K562 (cell line): ENCODE results near the gene XRCC2. TPM values are rescaled to one million over a fixed set of nuclear protein-coding genes. Genes with fewer than 3 reads are reported as not detected.
A peak's percentile ranks its signal among the peaks of the same experiment; 100 is the strongest.

Experiments used
- L3MBTL2 ChIP-seq: fragments of 450-650 bp; IDR thresholded peaks from 2 replicates; pipeline ENCODE4 v1.6.1; 2016; ENCODE audit warnings: mild to moderate bottlenecking, moderate library complexity
- PHF8 ChIP-seq: fragments of 200-600 bp; sonication (generic); IDR thresholded peaks from 2 replicates; pipeline ENCODE4 v1.6.1; 2012; ENCODE audit warnings: mixed run types, mild to moderate bottlenecking, inconsistent platforms, low read length, moderate library complexity, borderline replicate concordance
- POLR2A ChIP-seq: fragments of 450-650 bp; conservative IDR thresholded peaks from 2 replicates; pipeline ENCODE4 v1.6.1; 2016
- POLR2B ChIP-seq: fragments of 450-650 bp; IDR thresholded peaks from 2 replicates; pipeline ENCODE4 v1.6.1; 2018; ENCODE audit warnings: low read depth; ENCODE audit not compliant: partially characterized antibody
- RFX7 ChIP-seq: fragments of 250-450 bp; sonication (Bioruptor Pico); IDR thresholded peaks from 2 replicates; pipeline ENCODE4 v1.5.1; 2021; ENCODE audit warnings: mild to moderate bottlenecking
- polyA plus RNA-seq, 8 experiments: library from polyadenylated mRNA; depleted of rRNA in 4 of 8; stranded (reverse) in 5 of 8; unstranded in 3 of 8; fragments of >200 nt; fragmentation: Nextera tagmentation in 2 of 8; fragmentation: Illumina TruSeq in 1 of 8; extraction: Ambion mirVana in 2 of 8; extraction: Trizol in 1 of 8; gene quantifications; 2 replicates each; pipeline versions ENCODE4 v1.2.1 to v1.2.3, GENCODE V29; 2011 to 2014; ENCODE audit warnings: inconsistent platforms in 1 of 8, missing spikeins in 1 of 8
- total RNA-seq, 7 experiments: library from RNA; depleted of rRNA in 6 of 7; stranded (reverse); fragments of >200 nt in 6 of 7; fragmentation: Illumina TruSeq in 2 of 7; extraction: Trizol in 2 of 7; gene quantifications; 2 replicates each; pipeline versions ENCODE4 v1.2.1 to v1.2.3, GENCODE V29; 2011 to 2021; ENCODE audit warnings: low replicate concordance in 1 of 7
- TF ChIP-seq, protein P1 (sequence below): fragments of 450-650 bp; IDR thresholded peaks from 2 replicates; pipeline ENCODE4 v1.6.1; 2016; ENCODE audit warnings: mild to moderate bottlenecking, moderate library complexity
- TF ChIP-seq, protein P2 (sequence below): sonication (generic); formaldehyde crosslinking; IDR thresholded peaks from 2 replicates; pipeline ENCODE4 v1.8.0; 2022; ENCODE audit warnings: missing genetic modification reagents, mild to moderate bottlenecking, moderate library complexity, borderline replicate concordance
- TF ChIP-seq, protein P3 (sequence below): sonication (generic); formaldehyde crosslinking; IDR thresholded peaks from 2 replicates; pipeline ENCODE4 v1.8.1; 2023; ENCODE audit warnings: mild to moderate bottlenecking, missing genetic modification reagents
- TF ChIP-seq, protein P4 (sequence below): fragments of 200-400 bp; formaldehyde crosslinking; IDR thresholded peaks from 2 replicates; pipeline ENCODE4 v1.6.1; 2017; ENCODE audit warnings: mild to moderate bottlenecking, low read depth, low read length, moderate library complexity
- TF ChIP-seq, protein P5 (sequence below), 2 experiments: IDR thresholded peaks; 2 replicates each; pipeline ENCODE4 v1.6.1; 2011; ENCODE audit warnings: borderline replicate concordance in 1 of 2, control low read depth in 1 of 2, low read depth in 1 of 2, low read length in 1 of 2, mild to moderate bottlenecking in 1 of 2, mixed read lengths in 1 of 2, moderate library complexity in 1 of 2; ENCODE audit not compliant: insufficient read depth in 1 of 2, insufficient read length in 1 of 2, poor library complexity in 1 of 2, severe bottlenecking in 1 of 2; ENCODE audit errors: extremely low read depth in 1 of 2

XRCC2 gene
- total and polyA plus RNA-seq, 9 of the 15 experiments (the other 6 are each of a cell fraction or from before 2014, with no cell fraction given), result 16.2 to 58.0 (median 39.8) TPM

DNA sequence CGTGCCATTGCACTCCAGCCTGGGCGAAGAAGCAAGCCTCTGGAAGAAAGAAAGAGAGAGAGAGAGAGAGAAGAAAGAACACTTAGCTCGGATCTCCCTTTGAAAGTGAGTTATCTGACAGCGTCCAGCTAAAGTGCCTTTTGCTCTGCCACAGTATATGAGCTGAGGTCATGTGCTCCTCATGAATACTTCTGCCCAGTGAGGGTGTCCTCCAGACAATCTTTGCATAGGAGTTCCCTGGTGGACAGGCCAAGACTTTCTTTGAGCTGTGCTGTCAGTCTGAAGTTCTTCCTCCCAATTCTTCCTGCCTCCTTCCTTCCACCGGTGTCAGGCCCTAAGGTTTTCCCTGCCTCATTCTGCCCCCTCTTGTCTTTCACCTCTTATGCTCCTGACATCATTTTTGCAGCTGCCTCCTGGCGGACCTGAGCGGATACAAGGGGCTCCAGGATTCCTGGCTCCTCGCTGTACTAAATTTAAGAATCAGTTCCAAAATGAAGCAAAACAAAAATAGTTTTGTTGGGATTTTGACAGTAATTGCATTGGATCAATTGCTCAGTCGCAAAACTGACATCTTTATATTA is 31.9 kb downstream of the XRCC2 start (continued):
- TF ChIP-seq, protein P1, sequence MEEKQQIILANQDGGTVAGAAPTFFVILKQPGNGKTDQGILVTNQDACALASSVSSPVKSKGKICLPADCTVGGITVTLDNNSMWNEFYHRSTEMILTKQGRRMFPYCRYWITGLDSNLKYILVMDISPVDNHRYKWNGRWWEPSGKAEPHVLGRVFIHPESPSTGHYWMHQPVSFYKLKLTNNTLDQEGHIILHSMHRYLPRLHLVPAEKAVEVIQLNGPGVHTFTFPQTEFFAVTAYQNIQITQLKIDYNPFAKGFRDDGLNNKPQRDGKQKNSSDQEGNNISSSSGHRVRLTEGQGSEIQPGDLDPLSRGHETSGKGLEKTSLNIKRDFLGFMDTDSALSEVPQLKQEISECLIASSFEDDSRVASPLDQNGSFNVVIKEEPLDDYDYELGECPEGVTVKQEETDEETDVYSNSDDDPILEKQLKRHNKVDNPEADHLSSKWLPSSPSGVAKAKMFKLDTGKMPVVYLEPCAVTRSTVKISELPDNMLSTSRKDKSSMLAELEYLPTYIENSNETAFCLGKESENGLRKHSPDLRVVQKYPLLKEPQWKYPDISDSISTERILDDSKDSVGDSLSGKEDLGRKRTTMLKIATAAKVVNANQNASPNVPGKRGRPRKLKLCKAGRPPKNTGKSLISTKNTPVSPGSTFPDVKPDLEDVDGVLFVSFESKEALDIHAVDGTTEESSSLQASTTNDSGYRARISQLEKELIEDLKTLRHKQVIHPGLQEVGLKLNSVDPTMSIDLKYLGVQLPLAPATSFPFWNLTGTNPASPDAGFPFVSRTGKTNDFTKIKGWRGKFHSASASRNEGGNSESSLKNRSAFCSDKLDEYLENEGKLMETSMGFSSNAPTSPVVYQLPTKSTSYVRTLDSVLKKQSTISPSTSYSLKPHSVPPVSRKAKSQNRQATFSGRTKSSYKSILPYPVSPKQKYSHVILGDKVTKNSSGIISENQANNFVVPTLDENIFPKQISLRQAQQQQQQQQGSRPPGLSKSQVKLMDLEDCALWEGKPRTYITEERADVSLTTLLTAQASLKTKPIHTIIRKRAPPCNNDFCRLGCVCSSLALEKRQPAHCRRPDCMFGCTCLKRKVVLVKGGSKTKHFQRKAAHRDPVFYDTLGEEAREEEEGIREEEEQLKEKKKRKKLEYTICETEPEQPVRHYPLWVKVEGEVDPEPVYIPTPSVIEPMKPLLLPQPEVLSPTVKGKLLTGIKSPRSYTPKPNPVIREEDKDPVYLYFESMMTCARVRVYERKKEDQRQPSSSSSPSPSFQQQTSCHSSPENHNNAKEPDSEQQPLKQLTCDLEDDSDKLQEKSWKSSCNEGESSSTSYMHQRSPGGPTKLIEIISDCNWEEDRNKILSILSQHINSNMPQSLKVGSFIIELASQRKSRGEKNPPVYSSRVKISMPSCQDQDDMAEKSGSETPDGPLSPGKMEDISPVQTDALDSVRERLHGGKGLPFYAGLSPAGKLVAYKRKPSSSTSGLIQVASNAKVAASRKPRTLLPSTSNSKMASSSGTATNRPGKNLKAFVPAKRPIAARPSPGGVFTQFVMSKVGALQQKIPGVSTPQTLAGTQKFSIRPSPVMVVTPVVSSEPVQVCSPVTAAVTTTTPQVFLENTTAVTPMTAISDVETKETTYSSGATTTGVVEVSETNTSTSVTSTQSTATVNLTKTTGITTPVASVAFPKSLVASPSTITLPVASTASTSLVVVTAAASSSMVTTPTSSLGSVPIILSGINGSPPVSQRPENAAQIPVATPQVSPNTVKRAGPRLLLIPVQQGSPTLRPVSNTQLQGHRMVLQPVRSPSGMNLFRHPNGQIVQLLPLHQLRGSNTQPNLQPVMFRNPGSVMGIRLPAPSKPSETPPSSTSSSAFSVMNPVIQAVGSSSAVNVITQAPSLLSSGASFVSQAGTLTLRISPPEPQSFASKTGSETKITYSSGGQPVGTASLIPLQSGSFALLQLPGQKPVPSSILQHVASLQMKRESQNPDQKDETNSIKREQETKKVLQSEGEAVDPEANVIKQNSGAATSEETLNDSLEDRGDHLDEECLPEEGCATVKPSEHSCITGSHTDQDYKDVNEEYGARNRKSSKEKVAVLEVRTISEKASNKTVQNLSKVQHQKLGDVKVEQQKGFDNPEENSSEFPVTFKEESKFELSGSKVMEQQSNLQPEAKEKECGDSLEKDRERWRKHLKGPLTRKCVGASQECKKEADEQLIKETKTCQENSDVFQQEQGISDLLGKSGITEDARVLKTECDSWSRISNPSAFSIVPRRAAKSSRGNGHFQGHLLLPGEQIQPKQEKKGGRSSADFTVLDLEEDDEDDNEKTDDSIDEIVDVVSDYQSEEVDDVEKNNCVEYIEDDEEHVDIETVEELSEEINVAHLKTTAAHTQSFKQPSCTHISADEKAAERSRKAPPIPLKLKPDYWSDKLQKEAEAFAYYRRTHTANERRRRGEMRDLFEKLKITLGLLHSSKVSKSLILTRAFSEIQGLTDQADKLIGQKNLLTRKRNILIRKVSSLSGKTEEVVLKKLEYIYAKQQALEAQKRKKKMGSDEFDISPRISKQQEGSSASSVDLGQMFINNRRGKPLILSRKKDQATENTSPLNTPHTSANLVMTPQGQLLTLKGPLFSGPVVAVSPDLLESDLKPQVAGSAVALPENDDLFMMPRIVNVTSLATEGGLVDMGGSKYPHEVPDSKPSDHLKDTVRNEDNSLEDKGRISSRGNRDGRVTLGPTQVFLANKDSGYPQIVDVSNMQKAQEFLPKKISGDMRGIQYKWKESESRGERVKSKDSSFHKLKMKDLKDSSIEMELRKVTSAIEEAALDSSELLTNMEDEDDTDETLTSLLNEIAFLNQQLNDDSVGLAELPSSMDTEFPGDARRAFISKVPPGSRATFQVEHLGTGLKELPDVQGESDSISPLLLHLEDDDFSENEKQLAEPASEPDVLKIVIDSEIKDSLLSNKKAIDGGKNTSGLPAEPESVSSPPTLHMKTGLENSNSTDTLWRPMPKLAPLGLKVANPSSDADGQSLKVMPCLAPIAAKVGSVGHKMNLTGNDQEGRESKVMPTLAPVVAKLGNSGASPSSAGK, result peak; percentile 60; the same call in 1 of the 2 replicates
- TF ChIP-seq POLR2A, result peak; percentile 62
- TF ChIP-seq, protein P2, sequence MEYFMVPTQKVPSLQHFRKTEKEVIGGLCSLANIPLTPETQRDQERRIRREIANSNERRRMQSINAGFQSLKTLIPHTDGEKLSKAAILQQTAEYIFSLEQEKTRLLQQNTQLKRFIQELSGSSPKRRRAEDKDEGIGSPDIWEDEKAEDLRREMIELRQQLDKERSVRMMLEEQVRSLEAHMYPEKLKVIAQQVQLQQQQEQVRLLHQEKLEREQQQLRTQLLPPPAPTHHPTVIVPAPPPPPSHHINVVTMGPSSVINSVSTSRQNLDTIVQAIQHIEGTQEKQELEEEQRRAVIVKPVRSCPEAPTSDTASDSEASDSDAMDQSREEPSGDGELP (CRISPR knock-in tag), result no peak
- TF ChIP-seq, protein P3, sequence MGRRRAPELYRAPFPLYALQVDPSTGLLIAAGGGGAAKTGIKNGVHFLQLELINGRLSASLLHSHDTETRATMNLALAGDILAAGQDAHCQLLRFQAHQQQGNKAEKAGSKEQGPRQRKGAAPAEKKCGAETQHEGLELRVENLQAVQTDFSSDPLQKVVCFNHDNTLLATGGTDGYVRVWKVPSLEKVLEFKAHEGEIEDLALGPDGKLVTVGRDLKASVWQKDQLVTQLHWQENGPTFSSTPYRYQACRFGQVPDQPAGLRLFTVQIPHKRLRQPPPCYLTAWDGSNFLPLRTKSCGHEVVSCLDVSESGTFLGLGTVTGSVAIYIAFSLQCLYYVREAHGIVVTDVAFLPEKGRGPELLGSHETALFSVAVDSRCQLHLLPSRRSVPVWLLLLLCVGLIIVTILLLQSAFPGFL (CRISPR knock-in tag), result no peak
- TF ChIP-seq, protein P4, sequence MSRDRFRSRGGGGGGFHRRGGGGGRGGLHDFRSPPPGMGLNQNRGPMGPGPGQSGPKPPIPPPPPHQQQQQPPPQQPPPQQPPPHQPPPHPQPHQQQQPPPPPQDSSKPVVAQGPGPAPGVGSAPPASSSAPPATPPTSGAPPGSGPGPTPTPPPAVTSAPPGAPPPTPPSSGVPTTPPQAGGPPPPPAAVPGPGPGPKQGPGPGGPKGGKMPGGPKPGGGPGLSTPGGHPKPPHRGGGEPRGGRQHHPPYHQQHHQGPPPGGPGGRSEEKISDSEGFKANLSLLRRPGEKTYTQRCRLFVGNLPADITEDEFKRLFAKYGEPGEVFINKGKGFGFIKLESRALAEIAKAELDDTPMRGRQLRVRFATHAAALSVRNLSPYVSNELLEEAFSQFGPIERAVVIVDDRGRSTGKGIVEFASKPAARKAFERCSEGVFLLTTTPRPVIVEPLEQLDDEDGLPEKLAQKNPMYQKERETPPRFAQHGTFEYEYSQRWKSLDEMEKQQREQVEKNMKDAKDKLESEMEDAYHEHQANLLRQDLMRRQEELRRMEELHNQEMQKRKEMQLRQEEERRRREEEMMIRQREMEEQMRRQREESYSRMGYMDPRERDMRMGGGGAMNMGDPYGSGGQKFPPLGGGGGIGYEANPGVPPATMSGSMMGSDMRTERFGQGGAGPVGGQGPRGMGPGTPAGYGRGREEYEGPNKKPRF, result no peak
- TF ChIP-seq RFX7, result no peak
- peak; percentile 51 for TF ChIP-seq POLR2B
- TF ChIP-seq, protein P5, sequence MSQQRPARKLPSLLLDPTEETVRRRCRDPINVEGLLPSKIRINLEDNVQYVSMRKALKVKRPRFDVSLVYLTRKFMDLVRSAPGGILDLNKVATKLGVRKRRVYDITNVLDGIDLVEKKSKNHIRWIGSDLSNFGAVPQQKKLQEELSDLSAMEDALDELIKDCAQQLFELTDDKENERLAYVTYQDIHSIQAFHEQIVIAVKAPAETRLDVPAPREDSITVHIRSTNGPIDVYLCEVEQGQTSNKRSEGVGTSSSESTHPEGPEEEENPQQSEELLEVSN (IDR thresholded peaks at IDR 0.05; ENCODE audit: borderline replicate concordance in 1 of 2, extremely low read depth in 1 of 2, insufficient read depth in 1 of 2, insufficient read length in 1 of 2, low read depth in 1 of 2, low read length in 1 of 2, poor library complexity in 1 of 2, severe bottlenecking in 1 of 2), result peak in 1 of 2 experiments; percentile 38
- TF ChIP-seq PHF8, result no peak
- peak; percentile 57 for TF ChIP-seq L3MBTL2
